ENCODE measurements around the gene CHD1.

The CHD1 gene

GRCh38 chr5:98836175-98836574 lies 92.6 kb downstream of the CHD1 start:
- no peak overlapping the region for H3K4me2 ChIP-seq (ENCODE audit: low read depth, low read length, poor library complexity, severe bottlenecking)
- no peak overlapping the region for H2AFZ ChIP-seq (ENCODE audit: low read length)
- H3K9me2 ChIP-seq (replicated peaks; ENCODE audit: low read depth, low read length): no peaks in the 10 kb centered on the region
- H4K20me1 ChIP-seq (ENCODE audit: insufficient read depth, low read length, poor library complexity, severe bottlenecking): no peaks in the 10 kb centered on the region
- H3K27me3 ChIP-seq (ENCODE audit: insufficient read depth, low read length, poor library complexity, severe bottlenecking): no peaks in the 10 kb centered on the region
- no peaks in the 10 kb centered on the region for H3K9me3 ChIP-seq (ENCODE audit: insufficient read depth, low read depth, low read length)
- no peak overlapping the region for H3K9ac ChIP-seq (ENCODE audit: low read depth, low read length, poor library complexity, severe bottlenecking)
- H3K4me1 ChIP-seq (ENCODE audit: insufficient read depth, low read length, poor library complexity, severe bottlenecking): no peaks in the 10 kb centered on the region
- H3K4me3 ChIP-seq (ENCODE audit: low read length, poor library complexity, severe bottlenecking): no peak overlapping the region
- TF ChIP-seq EZH2phosphoT487 (IDR thresholded peaks at IDR 0.05; ENCODE audit: borderline replicate concordance): no peak
- no peak for TF ChIP-seq CTCF (conservative IDR thresholded peaks at IDR 0.05; ENCODE audit: low read length)
- no peaks in the 10 kb centered on the region for H3K79me2 ChIP-seq (ENCODE audit: insufficient read depth, low read length)
- H3K36me3 ChIP-seq (ENCODE audit: insufficient read depth, low read length): no peaks in the 10 kb centered on the region
- H3F3A ChIP-seq (ENCODE audit: low read depth): no peaks in the 10 kb centered on the region

- H3K27me3 ChIP-seq (ENCODE audit: insufficient read depth, low read length, poor library complexity, severe bottlenecking): no peaks in the 10 kb centered on the region
- H3K9ac ChIP-seq (ENCODE audit: low read depth, low read length, poor library complexity, severe bottlenecking): no peak overlapping the region
- H3K9me2 ChIP-seq (replicated peaks; ENCODE audit: low read depth, low read length): no peaks in the 10 kb centered on the region
- no peaks in the 10 kb centered on the region for H4K20me1 ChIP-seq (ENCODE audit: insufficient read depth, low read length, poor library complexity, severe bottlenecking)
- H3K79me2 ChIP-seq (ENCODE audit: insufficient read depth, low read length): no peaks in the 10 kb centered on the region
- TF ChIP-seq EZH2phosphoT487 (IDR thresholded peaks at IDR 0.05; ENCODE audit: borderline replicate concordance) (no peak), CTCF (conservative IDR thresholded peaks at IDR 0.05; ENCODE audit: low read length) (0 out of 2 replicates have a peak, but pooled peaks have one; percentile 4)
- no peaks in the 10 kb centered on the region for H3K36me3 ChIP-seq (ENCODE audit: insufficient read depth, low read length)
- H3K4me1 ChIP-seq (ENCODE audit: insufficient read depth, low read length, poor library complexity, severe bottlenecking): no peaks in the 10 kb centered on the region
- no peak overlapping the region for H2AFZ ChIP-seq (ENCODE audit: low read length)
- H3K9me3 ChIP-seq (ENCODE audit: insufficient read depth, low read depth, low read length): no peaks in the 10 kb centered on the region
- H3K4me2 ChIP-seq (ENCODE audit: low read depth, low read length, poor library complexity, severe bottlenecking): no peak overlapping the region
- H3K4me3 ChIP-seq (ENCODE audit: low read length, poor library complexity, severe bottlenecking): no peak overlapping the region
- H3F3A ChIP-seq (ENCODE audit: low read depth): no peaks in the 10 kb centered on the region
Measured at GRCh38 chr5:98827588-98828284, 101.1 kb downstream of the CHD1 start.

- Histone ChIP-seq H3K79me2 (ENCODE audit: insufficient read depth, low read length) (no peaks in the 10 kb centered on the region), H2AFZ (ENCODE audit: low read length) (no peak overlapping the region), H3K9me3 (ENCODE audit: insufficient read depth, low read depth, low read length) (no peaks in the 10 kb centered on the region), H3K27me3 (ENCODE audit: insufficient read depth, low read length, poor library complexity, severe bottlenecking) (no peaks in the 10 kb centered on the region), H3K9me2 (replicated peaks; ENCODE audit: low read depth, low read length) (no peaks in the 10 kb centered on the region), H3K36me3 (ENCODE audit: insufficient read depth, low read length) (no peaks in the 10 kb centered on the region), H3K9ac (ENCODE audit: low read depth, low read length, poor library complexity, severe bottlenecking) (no peak overlapping the region), H3F3A (ENCODE audit: low read depth) (no peaks in the 10 kb centered on the region), H3K4me1 (ENCODE audit: insufficient read depth, low read length, poor library complexity, severe bottlenecking) (no peaks in the 10 kb centered on the region), H3K4me2 (ENCODE audit: low read depth, low read length, poor library complexity, severe bottlenecking) (no peak overlapping the region), H3K4me3 (ENCODE audit: low read length, poor library complexity, severe bottlenecking) (no peak overlapping the region), H4K20me1 (ENCODE audit: insufficient read depth, low read length, poor library complexity, severe bottlenecking) (no peaks in the 10 kb centered on the region)
- peak; percentile 47 for TF ChIP-seq CTCF (conservative IDR thresholded peaks at IDR 0.05; ENCODE audit: low read length)
- no peak for TF ChIP-seq EZH2phosphoT487 (IDR thresholded peaks at IDR 0.05; ENCODE audit: borderline replicate concordance)
Measured at GRCh38 chr5:98827161-98827560, 101.6 kb downstream of the CHD1 start.
